HG02981 (cell line): Measurements from ENCODE around the gene BRD4.

Experiments used
- ATAC-seq: cut with Tn5 transposase; IDR thresholded peaks from one replicate; pipeline ENCODE4 v1.9.1; 2021; ENCODE audit warnings: mild to moderate bottlenecking, moderate library complexity; ENCODE audit not compliant: unreplicated experiment

Gene BRD4

GRCh38 chr19:15235781-15236180 is 96.6 kb downstream of the BRD4 start:
- ATAC-seq, result no peak

GRCh38 chr19:15234431-15235130 is 97.8 kb downstream of the BRD4 start:
- no peak for ATAC-seq

- no peak for ATAC-seq
Measured at GRCh38 chr19:15231271-15231670, 101.1 kb downstream of the BRD4 start.

GRCh38 chr19:15227261-15227660 is 105.1 kb downstream of the BRD4 start:
- ATAC-seq, result no peak

- ATAC-seq, result no peak
Measured at GRCh38 chr19:15225760-15226159, 106.6 kb downstream of the BRD4 start.

- no peak for ATAC-seq
Measured at GRCh38 chr19:15223649-15224361, 108.5 kb downstream of the BRD4 start.

- peak; percentile 80 for ATAC-seq
Measured at GRCh38 chr19:15222738-15223648, 109.3 kb downstream of the BRD4 start.

- no peak for ATAC-seq
Measured at GRCh38 chr19:15220833-15221232, 111.5 kb downstream of the BRD4 start.

- ATAC-seq, result no peak
Measured at GRCh38 chr19:15218501-15218900, 113.8 kb downstream of the BRD4 start.

- ATAC-seq, result no peak
Measured at GRCh38 chr19:15216363-15216762, 116.0 kb downstream of the BRD4 start.

- ATAC-seq, result no peak
Measured at GRCh38 chr19:15213715-15214381, 118.5 kb downstream of the BRD4 start.

GRCh38 chr19:15212711-15213110 is 119.6 kb downstream of the BRD4 start:
- ATAC-seq, result no peak

- ATAC-seq, result no peak
Measured at GRCh38 chr19:15210323-15210781, 122.0 kb downstream of the BRD4 start.

- ATAC-seq, result no peak
Measured at GRCh38 chr19:15201374-15202023, 130.8 kb downstream of the BRD4 start.

- ATAC-seq, result no peak
Measured at GRCh38 chr19:15200553-15201364, 131.6 kb downstream of the BRD4 start, which contains the start of gene NOTCH3. Gene NOTCH3, minus strand, starts transcription at chr19:15200995. Its CDS starts 90 bp downstream, at chr19:15200905.

GRCh38 chr19:15199661-15200552 is 132.4 kb downstream of the BRD4 start:
- no peak for ATAC-seq

GRCh38 chr19:15198951-15199660 is 133.2 kb downstream of the BRD4 start:
- ATAC-seq, result no peak

GRCh38 chr19:15197942-15198341 is 134.4 kb downstream of the BRD4 start:
- ATAC-seq, result no peak
